NCI-H1048 (cell line): ENCODE measurements around the gene OR12D3.
"Not testable (repeated sequence)": the region's sequence is repeated elsewhere in the genome, so short reads cannot be mapped to it uniquely, and the experiment has no call there.

Experiments used
- DNase-seq: peaks from one replicate; lab custom pipeline; 2025; lab: John Stamatoyannopoulos, UW

OR12D3 gene

GRCh38 chr6:29375191-29375590, at the start of gene OR12D3:
Gene OR12D3, minus strand, starts transcription at chr6:29375291. Its CDS starts 4 bp downstream, at chr6:29375287.
- DNase-seq = no peak

DNA sequence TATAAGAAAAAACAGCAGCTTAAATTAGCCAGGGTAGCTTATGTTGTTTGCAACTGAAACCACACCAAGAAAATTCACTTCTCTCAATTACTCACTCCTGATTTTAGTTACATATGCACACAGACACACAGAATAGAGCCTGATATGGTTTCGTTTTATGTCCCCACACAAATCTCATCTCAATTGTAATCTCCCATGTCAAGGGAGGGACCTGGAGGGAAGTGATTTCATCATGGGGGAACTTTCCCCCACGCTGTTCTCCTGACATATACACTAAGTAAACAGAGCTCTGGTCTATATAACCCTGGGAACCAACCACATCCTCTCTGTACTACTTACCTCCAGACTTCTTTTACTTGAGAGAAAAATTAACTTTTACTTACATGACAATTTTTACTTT, 49.5 kb upstream of the OR12D3 start:
- no peak for DNase-seq

DNA sequence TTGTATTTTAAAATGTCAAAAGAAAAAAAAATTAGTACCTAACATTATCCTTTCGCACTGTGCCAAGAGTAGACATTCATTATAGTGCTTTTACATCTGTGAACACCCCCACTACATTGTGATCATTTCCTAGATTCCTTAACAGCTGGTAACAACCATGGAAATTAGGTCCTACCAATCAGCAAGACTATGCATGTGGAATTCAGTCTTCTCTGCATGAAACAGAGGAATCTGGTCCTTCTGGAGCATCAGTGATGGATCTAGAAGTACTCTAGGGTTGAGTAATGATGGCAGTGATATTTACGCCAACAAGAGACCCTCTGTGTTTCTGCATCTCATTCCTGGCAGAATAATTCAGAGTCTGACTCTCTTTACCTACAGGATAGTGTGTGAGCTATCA, 49.1 kb upstream of the OR12D3 start:
- no peak for DNase-seq

DNA sequence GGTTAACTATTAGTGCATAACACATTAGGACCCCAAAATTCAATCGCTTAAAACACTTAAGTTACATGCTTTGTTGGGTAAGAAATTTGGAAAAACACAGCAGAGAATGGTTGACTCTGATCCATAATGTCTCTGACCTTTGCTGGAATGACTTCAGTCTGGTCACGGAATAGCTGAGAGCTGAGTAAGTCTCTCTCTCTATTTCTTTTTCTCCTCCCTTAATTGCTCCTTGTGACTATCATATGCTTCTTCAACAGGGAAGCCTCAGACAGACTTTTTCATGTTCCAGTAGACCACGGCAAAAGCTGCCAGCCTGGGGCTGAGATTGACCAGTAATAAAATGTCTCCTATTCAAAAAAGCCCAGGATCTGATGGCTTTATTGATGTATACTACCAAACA, 44.4 kb upstream of the OR12D3 start:
- DNase-seq = no peak

GRCh38 chr6:29414588-29414987, 39.5 kb upstream of the OR12D3 start, which contains the start of gene OR12D1:
Gene OR12D1, plus strand, starts transcription at chr6:29414928.
- DNase-seq = no peak

GRCh38 chr6:29403801-29404200, 28.7 kb upstream of the OR12D3 start:
- DNase-seq = no peak

GRCh38 chr6:29399525-29399924, 24.4 kb upstream of the OR12D3 start:
- no peak for DNase-seq

DNA sequence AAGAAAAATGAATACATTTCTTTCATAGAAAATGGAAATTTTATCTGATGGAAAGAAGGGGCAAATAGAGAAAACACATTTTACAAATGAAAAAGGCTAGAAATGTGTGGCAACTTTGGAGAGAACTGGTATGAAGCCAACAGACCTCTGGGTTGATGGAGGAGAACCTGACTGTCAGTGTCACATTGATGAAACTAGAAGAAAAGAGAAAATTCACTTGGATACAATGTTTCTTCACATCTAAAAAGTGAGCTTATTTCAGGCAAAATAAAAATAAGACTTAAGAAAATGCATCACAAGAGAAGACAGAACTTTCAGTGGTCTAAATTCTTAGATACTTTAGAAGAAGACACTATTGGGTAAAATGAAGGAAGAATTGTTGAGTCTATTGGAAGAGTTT, 20.2 kb upstream of the OR12D3 start, which contains the start of gene OR12D2:
Gene OR12D2 (plus strand): TSS at position 301 of the 400 bp plus-strand sequence. CDS start 1,069 bp downstream, outside the sequence.
- DNase-seq = no peak

- DNase-seq = no peak
These were observed 13.4 kb upstream of the OR12D3 start for GRCh38 chr6:29388533-29388932.

DNA sequence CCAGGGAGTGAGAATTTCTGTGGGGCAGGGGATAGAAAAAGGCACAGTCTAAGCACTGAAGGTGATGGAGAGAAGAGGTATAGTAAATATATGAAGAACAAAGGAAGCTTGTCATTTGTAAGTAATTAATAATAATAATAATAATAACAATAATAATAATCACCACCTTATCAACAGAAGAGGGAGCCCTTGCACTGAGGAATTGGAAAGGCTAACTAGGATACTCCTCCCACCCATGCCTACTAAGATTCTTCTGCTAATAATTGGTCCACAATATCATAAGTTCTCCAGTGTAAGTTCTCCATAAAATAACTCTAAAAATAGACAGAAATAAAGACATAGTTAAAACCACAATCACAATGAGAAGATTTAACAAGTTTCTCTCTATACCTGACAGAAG, 912 bp upstream of the OR12D3 start:
- DNase-seq = no peak

DNA sequence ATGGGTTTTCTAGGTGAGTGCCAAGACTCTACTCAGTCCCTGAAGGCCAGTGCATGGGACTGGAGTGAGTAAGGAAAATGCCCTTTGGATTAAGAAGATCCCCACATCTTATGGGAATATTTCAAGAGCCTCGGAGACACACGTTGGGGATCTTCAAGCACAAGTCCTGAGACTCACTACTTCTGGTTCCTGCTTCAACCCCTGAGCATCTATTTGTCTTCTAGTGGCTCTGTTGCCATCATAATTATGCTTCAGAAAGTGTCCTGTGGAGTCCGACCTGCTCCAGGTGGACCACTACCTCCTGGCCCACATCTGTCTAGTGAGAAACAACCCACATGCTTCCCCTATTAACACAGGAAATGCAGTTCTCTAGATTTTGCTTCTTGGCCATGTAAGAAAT, 6.3 kb downstream of the OR12D3 start, which contains the start of gene OR5V1:
Gene OR5V1 (minus strand): TSS at position 101 of the 400 bp plus-strand sequence. CDS start 12,670 bp downstream, outside the sequence.
- DNase-seq = no peak

- DNase-seq = no peak
These were observed 19.5 kb downstream of the OR12D3 start for GRCh38 chr6:29355603-29356002.

GRCh38 chr6:29354980-29355379, 20.1 kb downstream of the OR12D3 start:
- no peak for DNase-seq

DNA sequence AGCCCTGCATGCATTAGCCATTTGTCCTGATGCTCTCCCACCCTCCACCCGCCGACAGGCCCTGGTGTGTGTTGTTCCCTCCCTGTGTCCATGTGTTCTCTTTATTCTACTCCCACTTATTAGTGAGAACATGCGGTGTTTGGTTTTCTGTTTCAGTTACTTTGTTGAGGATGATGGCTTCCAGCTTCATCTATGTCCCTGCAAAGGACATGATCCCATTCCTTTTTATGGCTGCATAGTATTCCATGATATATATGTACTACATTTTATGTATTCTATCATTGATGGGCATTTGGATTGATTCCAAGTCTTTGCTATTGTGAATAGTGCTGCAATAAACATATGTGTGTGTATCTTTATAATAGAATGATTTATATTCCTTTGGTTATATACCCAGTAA, 25.7 kb downstream of the OR12D3 start:
- not testable (repeated sequence) for DNase-seq

GRCh38 chr6:29345380-29345779, 29.7 kb downstream of the OR12D3 start:
- DNase-seq = no peak

DNA sequence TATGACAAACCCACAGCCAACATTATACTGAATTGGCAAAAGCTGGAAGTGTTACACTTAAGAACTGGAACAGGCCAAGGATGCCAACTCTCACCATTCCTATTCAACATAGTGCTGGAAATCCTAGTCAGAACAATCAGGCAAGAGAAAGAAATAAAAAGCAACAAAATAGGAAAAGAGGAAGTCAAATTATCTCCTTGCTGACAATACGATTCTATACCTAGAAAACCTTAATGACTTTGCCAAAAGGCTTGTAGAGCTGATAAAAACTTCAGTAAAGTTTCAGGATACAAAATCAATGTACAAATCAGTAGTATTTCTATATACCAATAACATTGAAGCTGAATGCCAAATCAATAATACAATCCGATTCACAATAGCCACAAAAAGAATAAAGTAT, 38.8 kb downstream of the OR12D3 start:
- no peak for DNase-seq

DNA sequence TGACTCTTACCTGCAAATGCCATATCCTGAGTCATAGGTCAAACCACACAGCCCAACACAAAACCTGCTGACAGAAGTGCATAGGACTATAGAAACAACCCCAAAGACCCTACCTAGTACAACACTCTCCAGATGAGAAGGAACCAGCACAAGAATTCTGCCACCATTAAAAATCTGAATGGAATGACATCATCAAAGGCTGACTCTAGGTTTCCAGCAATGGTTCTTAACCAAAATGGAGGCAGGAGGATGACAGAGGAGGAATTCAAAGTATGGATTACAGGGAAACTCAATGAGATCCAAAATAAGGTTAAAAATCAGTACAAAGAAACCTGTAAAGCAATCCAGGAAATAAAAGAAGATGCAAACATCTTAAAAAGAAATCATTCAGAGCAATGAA, 42.4 kb downstream of the OR12D3 start:
- DNase-seq = no peak

DNA sequence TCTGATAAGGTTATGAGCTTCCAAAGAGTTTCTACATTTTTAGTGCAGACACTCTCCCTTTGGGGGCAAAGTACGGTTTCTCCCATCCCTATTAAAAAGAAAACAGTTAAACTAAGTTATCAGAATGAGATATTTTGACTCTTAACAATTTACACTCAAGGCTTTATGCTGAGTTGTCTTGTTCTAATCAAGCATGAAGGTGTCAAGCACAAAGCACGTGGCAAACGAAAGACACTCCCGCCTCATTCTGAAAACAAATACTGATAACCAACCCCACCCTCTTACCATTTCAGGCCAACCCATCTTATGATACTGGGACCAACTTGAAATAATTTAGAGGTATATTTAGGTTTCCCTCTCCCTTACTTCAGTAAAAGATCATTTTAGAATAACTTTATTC, 49.3 kb downstream of the OR12D3 start:
- no peak for DNase-seq
